ENCODE results near the gene RRH. TPM values are rescaled to one million over a fixed set of nuclear protein-coding genes. Genes with fewer than 3 reads are reported as not detected.

The RRH gene
- total and polyA plus RNA-seq, 2 donors (not counting 1 experiment from before 2014, with no cell fraction given) = 0.28 to 0.64 TPM

DNA sequence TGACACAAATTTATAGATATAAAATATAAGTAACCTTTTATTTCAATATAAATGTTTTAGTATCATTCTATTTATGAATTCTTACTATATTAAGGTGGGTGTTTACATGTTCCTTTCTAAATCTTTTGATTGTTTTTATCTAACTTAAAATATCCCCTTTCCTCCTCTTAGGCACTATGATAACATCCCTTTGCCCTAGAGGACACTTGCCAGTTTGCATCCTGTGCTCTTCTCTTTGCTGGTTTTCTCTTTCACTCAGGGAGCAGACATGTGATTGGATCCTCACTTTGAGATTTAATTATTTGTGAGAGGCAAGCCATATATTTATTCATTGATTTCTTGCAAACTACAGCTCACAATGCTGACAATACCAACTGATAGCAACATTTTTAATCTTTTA, 36.4 kb downstream of the RRH start:
- Mint-ChIP-seq H3K4me1 (no peaks in the 10 kb centered on the region), H3K9me3 (ENCODE audit: insufficient read depth) (peaks cover 9% of the 10 kb centered on the region), H3K4me3 (no peak overlapping the region), H3K27ac (no peak overlapping the region), H3K27me3 (no peaks in the 10 kb centered on the region)
- H4K20me1 ChIP-seq (ENCODE audit: control insufficient read depth, insufficient read depth, low read length, poor library complexity, severe bottlenecking) = no peaks in the 10 kb centered on the region
- no peak overlapping the region for H3K4me2 ChIP-seq (replicated peaks; ENCODE audit: low read depth, low read length, poor library complexity, severe bottlenecking)
- no peaks in the 10 kb centered on the region for H3K79me2 ChIP-seq (ENCODE audit: control insufficient read depth, insufficient read depth, low read length)
- peaks cover 0 to 6% (median 4%) of the 10 kb centered on the region in 3 donors for H3K9me3 ChIP-seq (ENCODE audit: control extremely low read depth in 1 of 3, control insufficient read depth in 2 of 3, insufficient read depth in 1 of 3, low read length in 2 of 3)
- TF ChIP-seq, protein P1, sequence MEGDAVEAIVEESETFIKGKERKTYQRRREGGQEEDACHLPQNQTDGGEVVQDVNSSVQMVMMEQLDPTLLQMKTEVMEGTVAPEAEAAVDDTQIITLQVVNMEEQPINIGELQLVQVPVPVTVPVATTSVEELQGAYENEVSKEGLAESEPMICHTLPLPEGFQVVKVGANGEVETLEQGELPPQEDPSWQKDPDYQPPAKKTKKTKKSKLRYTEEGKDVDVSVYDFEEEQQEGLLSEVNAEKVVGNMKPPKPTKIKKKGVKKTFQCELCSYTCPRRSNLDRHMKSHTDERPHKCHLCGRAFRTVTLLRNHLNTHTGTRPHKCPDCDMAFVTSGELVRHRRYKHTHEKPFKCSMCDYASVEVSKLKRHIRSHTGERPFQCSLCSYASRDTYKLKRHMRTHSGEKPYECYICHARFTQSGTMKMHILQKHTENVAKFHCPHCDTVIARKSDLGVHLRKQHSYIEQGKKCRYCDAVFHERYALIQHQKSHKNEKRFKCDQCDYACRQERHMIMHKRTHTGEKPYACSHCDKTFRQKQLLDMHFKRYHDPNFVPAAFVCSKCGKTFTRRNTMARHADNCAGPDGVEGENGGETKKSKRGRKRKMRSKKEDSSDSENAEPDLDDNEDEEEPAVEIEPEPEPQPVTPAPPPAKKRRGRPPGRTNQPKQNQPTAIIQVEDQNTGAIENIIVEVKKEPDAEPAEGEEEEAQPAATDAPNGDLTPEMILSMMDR (IDR thresholded peaks at IDR 0.05) = no peak
- TF ChIP-seq EZH2 (IDR thresholded peaks at IDR 0.05; ENCODE audit: borderline replicate concordance, insufficient read depth, low read depth, low read length, poor library complexity, severe bottlenecking) = no peak
- no peaks in the 10 kb centered on the region for H3K27me3 ChIP-seq (replicated peaks in 1 of 4; ENCODE audit: control extremely low read depth in 1 of 4, control insufficient read depth in 3 of 4, insufficient read depth in 4 of 4, low read length in 3 of 4)
- DNase-seq = no peak
- ChIA-PET CTCF (no interaction called here), POLR2A (no interaction called here)
- no peak overlapping the region for H3K27ac ChIP-seq (ENCODE audit: low read length in 2 of 2)
- no peaks in the 10 kb centered on the region for H3K4me1 ChIP-seq (ENCODE audit: control insufficient read depth in 2 of 2, insufficient read depth in 2 of 2, low read length in 2 of 2)
- ATAC-seq (ENCODE audit: low read depth) = no peak
- H3K36me3 ChIP-seq (replicated peaks in 1 of 2; ENCODE audit: control extremely low read depth in 1 of 2, control insufficient read depth in 1 of 2, extremely low read depth in 1 of 2, insufficient read depth in 2 of 2, low read length in 1 of 2) = no peaks in the 10 kb centered on the region
- intact Hi-C loops (cut with micrococcal nuclease) = no loop called here
- H3K4me3 ChIP-seq (ENCODE audit: control extremely low read depth in 1 of 5, extremely low read depth in 1 of 5, insufficient read depth in 1 of 5, low read depth in 2 of 5, low read length in 4 of 5) = no peak overlapping the region
- no peak overlapping the region for H2AFZ ChIP-seq (ENCODE audit: insufficient read depth, low read depth, low read length, poor library complexity, severe bottlenecking)
- H3K9ac ChIP-seq (ENCODE audit: low read length) = no peak overlapping the region

DNA sequence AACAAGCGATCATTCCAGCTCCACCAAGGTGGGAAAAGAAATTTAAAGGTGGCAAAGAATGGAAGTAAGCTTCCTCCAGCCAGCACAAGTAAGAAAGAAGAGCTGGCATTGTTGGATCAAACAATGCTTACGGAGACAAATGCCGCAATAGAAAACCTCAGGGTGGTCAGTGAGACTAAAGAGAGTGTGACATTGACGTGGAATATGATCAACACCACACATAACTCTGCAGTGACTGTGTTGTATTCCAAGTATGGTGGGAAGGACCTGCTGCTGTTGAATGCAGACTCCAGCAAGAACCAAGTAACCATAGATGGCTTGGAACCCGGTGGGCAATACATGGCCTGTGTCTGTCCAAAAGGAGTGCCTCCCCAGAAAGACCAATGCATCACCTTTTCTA, 42.3 kb downstream of the RRH start:
- Histone ChIP-seq H3K27me3 (replicated peaks in 1 of 4; ENCODE audit: control extremely low read depth in 1 of 4, control insufficient read depth in 3 of 4, insufficient read depth in 4 of 4, low read length in 3 of 4) (no peaks in the 10 kb centered on the region), H3K9ac (ENCODE audit: low read length) (no peak overlapping the region), H3K36me3 (replicated peaks in 1 of 2; ENCODE audit: control extremely low read depth in 1 of 2, control insufficient read depth in 1 of 2, extremely low read depth in 1 of 2, insufficient read depth in 2 of 2, low read length in 1 of 2) (no peaks in the 10 kb centered on the region), H4K20me1 (ENCODE audit: control insufficient read depth, insufficient read depth, low read length, poor library complexity, severe bottlenecking) (no peaks in the 10 kb centered on the region), H2AFZ (ENCODE audit: insufficient read depth, low read depth, low read length, poor library complexity, severe bottlenecking) (no peak overlapping the region), H3K4me1 (ENCODE audit: control insufficient read depth in 2 of 2, insufficient read depth in 2 of 2, low read length in 2 of 2) (no peaks in the 10 kb centered on the region), H3K4me2 (replicated peaks; ENCODE audit: low read depth, low read length, poor library complexity, severe bottlenecking) (no peak overlapping the region), H3K9me3 (ENCODE audit: control extremely low read depth in 1 of 3, control insufficient read depth in 2 of 3, insufficient read depth in 1 of 3, low read length in 2 of 3) (no peaks in the 10 kb centered on the region), H3K27ac (ENCODE audit: low read length in 2 of 2) (no peak overlapping the region), H3K4me3 (ENCODE audit: control extremely low read depth in 1 of 5, extremely low read depth in 1 of 5, insufficient read depth in 1 of 5, low read depth in 2 of 5, low read length in 4 of 5) (no peak overlapping the region), H3K79me2 (ENCODE audit: control insufficient read depth, insufficient read depth, low read length) (no peaks in the 10 kb centered on the region)
- H3K27ac Mint-ChIP-seq = no peak overlapping the region
- ATAC-seq (ENCODE audit: low read depth) (no peak), DNase-seq (no peak)
- H3K9me3 Mint-ChIP-seq (ENCODE audit: insufficient read depth) = no peaks in the 10 kb centered on the region
- ChIA-PET POLR2A (no interaction called here), CTCF (interaction anchor here (0.5 kb wide), 1 partner anchor 483 kb away, joined by 5 read pairs; no protein-coding TSS in a partner anchor)
- H3K4me1 Mint-ChIP-seq = no peaks in the 10 kb centered on the region
- TF ChIP-seq, protein P1 (IDR thresholded peaks at IDR 0.05) = no peak
- 100% methylated on average over 2 of the region's 5 CpGs for WGBS (ENCODE audit: insufficient coverage)
- no peak overlapping the region for H3K4me3 Mint-ChIP-seq
- no peaks in the 10 kb centered on the region for H3K27me3 Mint-ChIP-seq
- intact Hi-C loops (cut with micrococcal nuclease) = no loop called here
